H9 (cell line): ENCODE results near the gene RAET1G. TPM values are rescaled to one million over a fixed set of nuclear protein-coding genes. Genes with fewer than 3 reads are reported as not detected.
"Not testable (repeated sequence)": the region's sequence is repeated elsewhere in the genome, so short reads cannot be mapped to it uniquely, and the experiment has no call there.

ENCODE experiments used
- DNase-seq: peaks from one replicate; pipeline ENCODE4 v3.0.0-alpha.2; 2017
- H2AFZ ChIP-seq: one replicate; pipeline ENCODE4 v1.6.1; 2013; ENCODE audit warnings: mild to moderate bottlenecking, low read length, control low read depth, moderate library complexity
- H2AK5ac ChIP-seq: 2 replicates; pipeline ENCODE4 v1.6.1; 2013; ENCODE audit warnings: low read length, control low read depth, mixed read lengths; ENCODE audit not compliant: insufficient read length
- H2BK120ac ChIP-seq: one replicate; pipeline ENCODE4 v1.6.1; 2013; ENCODE audit warnings: low read depth, mild to moderate bottlenecking, low read length, control low read depth, inconsistent platforms; ENCODE audit not compliant: poor library complexity, severe bottlenecking
- H2BK12ac ChIP-seq: 2 replicates; pipeline ENCODE4 v1.6.1; 2013; ENCODE audit warnings: low read length, control low read depth, mixed read lengths, low read depth; ENCODE audit not compliant: insufficient read length
- H2BK15ac ChIP-seq: 2 replicates; pipeline ENCODE4 v1.6.1; 2013; ENCODE audit warnings: low read depth, low read length, control low read depth
- H2BK20ac ChIP-seq: one replicate; pipeline ENCODE4 v1.6.1; 2013; ENCODE audit warnings: low read depth, mild to moderate bottlenecking, low read length, control low read depth, inconsistent platforms; ENCODE audit not compliant: poor library complexity, severe bottlenecking
- H2BK5ac ChIP-seq: 2 replicates; pipeline ENCODE4 v1.6.1; 2013; ENCODE audit warnings: low read length, control low read depth, mixed read lengths; ENCODE audit not compliant: insufficient read length
- H3K14ac ChIP-seq: 2 replicates; pipeline ENCODE4 v1.6.1; 2013; ENCODE audit warnings: low read length, control low read depth; ENCODE audit not compliant: insufficient read depth
- H3K18ac ChIP-seq: 2 replicates; pipeline ENCODE4 v1.6.1; 2013; ENCODE audit warnings: low read depth, mild to moderate bottlenecking, mixed read lengths, low read length, control low read depth; ENCODE audit not compliant: insufficient read length
- H3K23ac ChIP-seq: 2 replicates; pipeline ENCODE4 v1.6.1; 2013; ENCODE audit warnings: low read length, control low read depth, mixed read lengths, low read depth; ENCODE audit not compliant: insufficient read length
- H3K23me2 ChIP-seq: 2 replicates; pipeline ENCODE4 v1.6.1; 2013; ENCODE audit warnings: low read depth, mild to moderate bottlenecking, mixed read lengths, low read length, control low read depth; ENCODE audit not compliant: insufficient read length, poor library complexity, severe bottlenecking
- H3K27ac ChIP-seq: 2 replicates; pipeline ENCODE4 v1.5.1; 2013; ENCODE audit warnings: low read length, control low read depth, mixed read lengths, low read depth; ENCODE audit not compliant: insufficient read length
- H3K27me3 ChIP-seq: 2 replicates; pipeline ENCODE4 v1.6.1; 2013; ENCODE audit warnings: low read length, control low read depth, inconsistent platforms; ENCODE audit not compliant: insufficient read depth
- H3K4ac ChIP-seq: 2 replicates; pipeline ENCODE4 v1.6.1; 2013; ENCODE audit warnings: low read depth, mild to moderate bottlenecking, control low read depth, inconsistent platforms, low read length, moderate library complexity
- H3K4me1 ChIP-seq: 2 replicates; pipeline ENCODE4 v1.6.1; 2013; ENCODE audit warnings: low read length, control low read depth, inconsistent platforms; ENCODE audit not compliant: insufficient read depth
- H3K4me2 ChIP-seq: 2 replicates; pipeline ENCODE4 v1.6.1; 2013; ENCODE audit warnings: low read length, control low read depth, mixed read lengths; ENCODE audit not compliant: insufficient read length, insufficient read depth
- H3K56ac ChIP-seq: 2 replicates; pipeline ENCODE4 v1.6.1; 2013; ENCODE audit warnings: low read depth, mild to moderate bottlenecking, mixed read lengths, low read length, control low read depth; ENCODE audit not compliant: insufficient read length
- H3K79me1 ChIP-seq: 2 replicates; pipeline ENCODE4 v1.6.1; 2013; ENCODE audit warnings: low read depth, mild to moderate bottlenecking, moderate library complexity, low read length, control low read depth, inconsistent platforms; ENCODE audit not compliant: insufficient read depth, poor library complexity, severe bottlenecking
- H3K79me2 ChIP-seq: 2 replicates; pipeline ENCODE4 v1.6.1; 2013; ENCODE audit warnings: low read length, control low read depth, inconsistent platforms; ENCODE audit not compliant: insufficient read depth
- H3K9ac ChIP-seq: 2 replicates; pipeline ENCODE4 v1.6.1; 2013; ENCODE audit warnings: low read length, control low read depth, mixed read lengths; ENCODE audit not compliant: insufficient read length; ENCODE audit errors: extremely low read depth
- H3K9me3 ChIP-seq: one replicate; pipeline ENCODE4 v1.6.1; 2013; ENCODE audit warnings: low read depth, low read length, inconsistent platforms; ENCODE audit not compliant: control insufficient read depth
- H3T11ph ChIP-seq: one replicate; pipeline ENCODE4 v1.6.1; 2013; ENCODE audit warnings: mild to moderate bottlenecking, low read length, control low read depth, inconsistent platforms
- H4K20me1 ChIP-seq: one replicate; pipeline ENCODE4 v1.6.1; 2013; ENCODE audit not compliant: control insufficient read depth, insufficient read length, insufficient read depth
- H4K5ac ChIP-seq: 2 replicates; pipeline ENCODE4 v1.6.1; 2013; ENCODE audit warnings: low read depth, mild to moderate bottlenecking, mixed read lengths, low read length, control low read depth; ENCODE audit not compliant: insufficient read length
- H4K8ac ChIP-seq: replicated peaks from 2 replicates; pipeline ENCODE4 v1.6.1; 2013; ENCODE audit warnings: low read length, control low read depth, mixed read lengths, low read depth; ENCODE audit not compliant: insufficient read length
- H4K91ac ChIP-seq: 2 replicates; pipeline ENCODE4 v1.6.1; 2013; ENCODE audit warnings: low read depth, mild to moderate bottlenecking, moderate library complexity, mixed read lengths, low read length, control low read depth; ENCODE audit not compliant: insufficient read length
- H3K27ac Mint-ChIP-seq, 3 experiments: 2 replicates in 2 of 3; 3 replicates in 1 of 3; pipeline ENCODE4 v1.8.0; 2020 to 2021; ENCODE audit warnings: mixed read lengths in 3 of 3, mild to moderate bottlenecking in 1 of 3, moderate library complexity in 1 of 3
- H3K27me3 Mint-ChIP-seq: 2 replicates; pipeline ENCODE4 v1.8.0; 2021; ENCODE audit warnings: low read depth, mild to moderate bottlenecking, moderate library complexity, mixed read lengths
- H3K36me3 Mint-ChIP-seq, 3 experiments: 2 replicates in 2 of 3; 3 replicates in 1 of 3; pipeline ENCODE4 v1.8.0; 2020 to 2021; ENCODE audit warnings: low read depth in 3 of 3, mixed read lengths in 3 of 3; ENCODE audit not compliant: insufficient read depth in 1 of 3
- H3K4me1 Mint-ChIP-seq, 2 experiments: 2 replicates each; pipeline ENCODE4 v1.8.0; 2020; ENCODE audit warnings: mixed read lengths in 2 of 2
- H3K4me3 Mint-ChIP-seq, 2 experiments: 2 replicates in 1 of 2; 3 replicates in 1 of 2; pipeline ENCODE4 v1.8.0; 2020 to 2021; ENCODE audit warnings: mild to moderate bottlenecking in 2 of 2, mixed read lengths in 2 of 2, moderate library complexity in 1 of 2
- H3K9me3 Mint-ChIP-seq, 2 experiments: 2 replicates in 1 of 2; 3 replicates in 1 of 2; pipeline ENCODE4 v1.8.0; 2020; ENCODE audit warnings: mild to moderate bottlenecking in 2 of 2, mixed read lengths in 2 of 2, moderate library complexity in 1 of 2
- CTCF ChIP-seq: fragments of 200-600 bp; sonication (generic); conservative IDR thresholded peaks from 3 replicates; pipeline ENCODE4 v1.8.0; 2021; ENCODE audit warnings: antibody characterized with exemption, mild to moderate bottlenecking
- WGBS: extraction: QIAGEN DNeasy Blood & Tissue Kit; methylation state at CpG from one replicate; pipeline ENCODE4 v1.1.7; 2013; ENCODE audit warnings: missing lambda C conversion rate, low lambda C conversion rate, mixed read lengths; ENCODE audit not compliant: insufficient read length; ENCODE audit errors: extremely low coverage; 5-methylcytosine and 5-hydroxymethylcytosine counted together
- total RNA-seq: library from RNA; stranded (reverse); gene quantifications from 2 replicates; pipeline ENCODE4 v1.2.1, GENCODE V29; 2021

The RAET1G gene
- total RNA-seq, 1 experiment from 2014 or later = not detected

GRCh38 chr6:149969635-149970034, 46.7 kb upstream of the RAET1G start:
- H3K27me3 Mint-ChIP-seq = peaks cover 92% of the 10 kb centered on the region
- no peak overlapping the region for H3K56ac ChIP-seq

GRCh38 chr6:149968909-149969308, 46.0 kb upstream of the RAET1G start:
- WGBS = no CpG with 5 or more reads among the region's 2 CpGs
- peaks cover 46% of the 10 kb centered on the region for H3K27me3 ChIP-seq
- H2BK12ac ChIP-seq, H2AFZ ChIP-seq, H4K20me1 ChIP-seq, H2BK20ac ChIP-seq, H4K5ac ChIP-seq, H2BK120ac ChIP-seq, H3K4ac ChIP-seq, H3K9me3 ChIP-seq, H3K4me3 Mint-ChIP-seq, H3K18ac ChIP-seq, H3K14ac ChIP-seq, H2BK15ac ChIP-seq, DNase-seq, H3K23ac ChIP-seq, H2BK5ac ChIP-seq, H4K8ac ChIP-seq, H3K9ac ChIP-seq, H3K9me3 Mint-ChIP-seq, H3K23me2 ChIP-seq, H3K27ac Mint-ChIP-seq, H3K4me1 ChIP-seq, H3K36me3 Mint-ChIP-seq, H3K79me1 ChIP-seq, H3T11ph ChIP-seq, H4K91ac ChIP-seq, H3K4me2 ChIP-seq, H2AK5ac ChIP-seq, H3K56ac ChIP-seq, H3K27ac ChIP-seq, H3K79me2 ChIP-seq: not testable (repeated sequence)
- Mint-ChIP-seq H3K4me1 (peaks cover 16 to 19% of the 10 kb centered on the region in 2 experiments), H3K27me3 (peaks cover 92% of the 10 kb centered on the region)

More at GRCh38 chr6:149969635-149970034, 46.7 kb upstream of the RAET1G start:
- Histone ChIP-seq H3K4me2 (no peak overlapping the region), H3K4me1 (0 out of 2 replicates have a peak, but pooled peaks cover 2% of the 10 kb centered on the region), H2BK120ac (no peak overlapping the region), H2BK20ac (no peak overlapping the region), H4K8ac (no peak overlapping the region), H2BK5ac (no peak overlapping the region), H2BK12ac (no peak overlapping the region), H4K20me1 (peaks cover 3% of the 10 kb centered on the region), H3K9ac (no peak overlapping the region), H2BK15ac (no peak overlapping the region), H3K27me3 (peaks cover 43% of the 10 kb centered on the region), H3K27ac (no peak overlapping the region), H3K9me3 (no peaks in the 10 kb centered on the region), H2AK5ac (no peak overlapping the region), H3K14ac (no peak overlapping the region), H3K79me2 (no peaks in the 10 kb centered on the region), H3K18ac (no peak overlapping the region), H4K5ac (no peak overlapping the region), H3T11ph (no peak overlapping the region), H3K23ac (no peak overlapping the region), H3K4ac (no peak overlapping the region), H2AFZ (no peak overlapping the region), H3K23me2 (no peaks in the 10 kb centered on the region), H4K91ac (no peak overlapping the region), H3K79me1 (no peaks in the 10 kb centered on the region)
- no CpG with 5 or more reads among the region's 2 CpGs for WGBS
- H3K4me1 Mint-ChIP-seq = peaks cover 10 to 13% of the 10 kb centered on the region in 2 experiments
- DNase-seq = no peak
- TF ChIP-seq CTCF = no peak
- H3K4me3 Mint-ChIP-seq = no peak overlapping the region
- H3K36me3 Mint-ChIP-seq = peaks cover 0 to 6% (median 0%) of the 10 kb centered on the region in 3 experiments; a peak in 2 of 7 replicates
- H3K9me3 Mint-ChIP-seq = no peaks in the 10 kb centered on the region; a peak in 1 of 5 replicates
- H3K27ac Mint-ChIP-seq = no peak overlapping the region
